ENCODE measurements around the gene FZD1.

Gene FZD1

DNA sequence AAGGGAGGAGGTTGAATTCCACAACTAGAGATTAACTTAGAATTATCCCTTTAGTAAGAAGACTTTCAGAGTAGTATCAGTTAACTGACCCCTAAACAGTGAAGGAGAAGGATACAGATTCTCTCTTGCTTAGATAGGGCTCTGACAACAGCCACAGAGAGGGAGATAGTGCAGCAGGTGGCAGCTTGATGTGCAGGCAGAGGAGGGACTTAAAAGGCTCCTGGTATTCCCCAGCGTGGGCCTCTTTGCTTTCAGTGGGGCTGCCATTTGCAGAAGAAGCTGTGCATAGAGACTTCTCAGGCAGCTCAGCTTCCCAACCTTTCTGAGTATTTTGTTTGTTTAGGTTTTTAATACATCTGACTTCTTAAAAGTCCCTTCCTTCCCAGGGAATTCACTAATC lies 16.0 kb downstream of the FZD1 start:
- in situ Hi-C loops (cut with HindIII; ENCODE audit: low pct_ligation_motif_present, low sequenced_read_pairs), result no loop called here
- Histone ChIP-seq H3K27ac (no peak overlapping the region), H3K4me3 (ENCODE audit: low read depth, low read length) (no peak overlapping the region), H3K27me3 (replicated peaks) (no peaks in the 10 kb centered on the region), H3K36me3 (replicated peaks) (no peaks in the 10 kb centered on the region)
- TF ChIP-seq, protein P1, sequence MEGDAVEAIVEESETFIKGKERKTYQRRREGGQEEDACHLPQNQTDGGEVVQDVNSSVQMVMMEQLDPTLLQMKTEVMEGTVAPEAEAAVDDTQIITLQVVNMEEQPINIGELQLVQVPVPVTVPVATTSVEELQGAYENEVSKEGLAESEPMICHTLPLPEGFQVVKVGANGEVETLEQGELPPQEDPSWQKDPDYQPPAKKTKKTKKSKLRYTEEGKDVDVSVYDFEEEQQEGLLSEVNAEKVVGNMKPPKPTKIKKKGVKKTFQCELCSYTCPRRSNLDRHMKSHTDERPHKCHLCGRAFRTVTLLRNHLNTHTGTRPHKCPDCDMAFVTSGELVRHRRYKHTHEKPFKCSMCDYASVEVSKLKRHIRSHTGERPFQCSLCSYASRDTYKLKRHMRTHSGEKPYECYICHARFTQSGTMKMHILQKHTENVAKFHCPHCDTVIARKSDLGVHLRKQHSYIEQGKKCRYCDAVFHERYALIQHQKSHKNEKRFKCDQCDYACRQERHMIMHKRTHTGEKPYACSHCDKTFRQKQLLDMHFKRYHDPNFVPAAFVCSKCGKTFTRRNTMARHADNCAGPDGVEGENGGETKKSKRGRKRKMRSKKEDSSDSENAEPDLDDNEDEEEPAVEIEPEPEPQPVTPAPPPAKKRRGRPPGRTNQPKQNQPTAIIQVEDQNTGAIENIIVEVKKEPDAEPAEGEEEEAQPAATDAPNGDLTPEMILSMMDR (IDR thresholded peaks at IDR 0.05; ENCODE audit: low read depth, low read length, missing control alignments), result no peak
- no peak for DNase-seq

DNA sequence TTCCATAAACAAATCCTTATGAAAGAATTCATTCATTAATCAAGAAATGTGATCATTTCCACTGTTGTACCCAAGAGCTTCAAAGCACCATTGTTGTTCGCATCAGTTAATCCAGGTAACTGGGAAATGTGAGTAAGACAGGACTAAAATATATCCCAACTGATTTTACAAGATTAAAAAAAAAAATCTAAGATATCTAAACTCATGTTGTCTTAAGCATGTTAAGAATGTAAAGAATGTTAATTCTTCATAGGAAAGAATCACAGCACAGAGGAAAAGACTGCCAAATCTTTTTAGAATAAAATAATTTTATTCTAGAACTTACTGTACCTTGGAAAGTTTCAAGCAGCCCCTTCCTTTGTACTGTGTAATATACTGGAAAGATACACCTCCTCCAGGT lies 16.4 kb downstream of the FZD1 start:
- TF ChIP-seq, protein P1 (IDR thresholded peaks at IDR 0.05; ENCODE audit: low read depth, low read length, missing control alignments), result no peak
- DNase-seq, result no peak
- no peaks in the 10 kb centered on the region for H3K27me3 ChIP-seq (replicated peaks)
- no peak overlapping the region for H3K27ac ChIP-seq
- H3K4me3 ChIP-seq (ENCODE audit: low read depth, low read length), result no peak overlapping the region
- no peaks in the 10 kb centered on the region for H3K36me3 ChIP-seq (replicated peaks)
- in situ Hi-C loops (cut with HindIII; ENCODE audit: low pct_ligation_motif_present, low sequenced_read_pairs), result no loop called here

DNA sequence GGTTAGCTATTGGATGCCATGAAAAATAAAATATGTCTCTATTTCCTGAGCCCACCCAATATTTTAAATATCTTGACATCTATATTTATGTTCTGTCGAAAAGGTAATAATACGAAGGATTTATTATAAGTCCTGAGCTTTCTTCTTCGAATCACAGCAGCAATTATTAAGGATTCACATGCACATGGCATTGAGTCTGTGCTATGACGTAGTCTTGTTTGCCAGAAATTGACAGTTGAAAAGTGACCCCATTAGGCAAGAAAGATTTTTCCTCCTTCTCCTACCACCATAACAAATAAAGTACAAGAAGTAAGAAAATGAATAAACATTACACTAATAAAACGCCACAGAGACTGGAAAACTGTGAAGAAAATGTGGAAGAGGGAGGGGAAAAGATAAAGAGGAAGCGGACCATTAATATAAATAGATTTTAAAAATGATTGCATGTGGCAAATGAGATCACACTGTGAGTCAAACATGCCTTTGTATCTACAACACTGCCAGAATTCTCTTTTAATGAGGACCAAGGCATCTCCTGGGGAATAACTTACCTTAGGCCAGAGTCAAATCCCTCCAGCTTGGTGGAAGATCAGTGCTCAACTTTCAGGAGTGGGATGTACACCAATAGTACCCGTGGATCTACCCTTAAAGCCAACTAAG lies 21.6 kb downstream of the FZD1 start:
- Histone ChIP-seq H3K27me3 (replicated peaks) (no peaks in the 10 kb centered on the region), H3K36me3 (replicated peaks) (no peaks in the 10 kb centered on the region), H3K4me3 (ENCODE audit: low read depth, low read length) (no peak overlapping the region), H3K27ac (no peak overlapping the region)
- TF ChIP-seq, protein P1 (IDR thresholded peaks at IDR 0.05; ENCODE audit: low read depth, low read length, missing control alignments), result no peak
- in situ Hi-C loops (cut with HindIII; ENCODE audit: low pct_ligation_motif_present, low sequenced_read_pairs), result no loop called here
- DNase-seq, result no peak

DNA sequence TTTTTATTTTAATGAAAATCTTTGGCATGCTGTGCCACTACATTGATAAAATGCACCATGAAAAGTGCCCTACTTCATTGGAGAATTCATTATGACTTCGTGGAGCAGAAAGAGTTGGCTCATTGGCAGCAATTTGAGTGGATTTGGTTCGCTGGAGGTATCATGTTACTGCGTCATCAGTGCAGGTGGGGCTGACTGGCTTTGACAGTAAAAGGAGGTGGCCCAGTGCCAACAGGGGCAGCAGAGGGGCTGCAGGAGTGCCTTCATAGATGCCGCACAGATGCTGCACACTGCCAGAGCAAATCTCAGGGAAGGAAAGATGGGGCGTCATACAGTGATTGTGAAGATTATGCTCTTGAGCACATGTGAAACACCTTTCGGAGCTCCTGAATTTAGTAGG lies 22.2 kb downstream of the FZD1 start:
- Histone ChIP-seq H3K4me3 (ENCODE audit: low read depth, low read length) (no peak overlapping the region), H3K27ac (no peak overlapping the region), H3K27me3 (replicated peaks) (no peaks in the 10 kb centered on the region), H3K36me3 (replicated peaks) (no peaks in the 10 kb centered on the region)
- TF ChIP-seq, protein P1 (IDR thresholded peaks at IDR 0.05; ENCODE audit: low read depth, low read length, missing control alignments), result no peak
- no peak for DNase-seq
- in situ Hi-C loops (cut with HindIII; ENCODE audit: low pct_ligation_motif_present, low sequenced_read_pairs), result no loop called here

- TF ChIP-seq, protein P1 (IDR thresholded peaks at IDR 0.05; ENCODE audit: low read depth, low read length, missing control alignments), result peak; percentile 54
- Histone ChIP-seq H3K36me3 (replicated peaks) (no peaks in the 10 kb centered on the region), H3K27me3 (replicated peaks) (no peaks in the 10 kb centered on the region), H3K27ac (no peak overlapping the region), H3K4me3 (ENCODE audit: low read depth, low read length) (no peak overlapping the region)
- DNase-seq, result peak; percentile 18
- in situ Hi-C loops (cut with HindIII; ENCODE audit: low pct_ligation_motif_present, low sequenced_read_pairs), result no loop called here
These were observed 23.3 kb downstream of the FZD1 start for GRCh38 chr7:91287371-91288084.
